SK-N-SH treated with all-trans-retinoic acid at 6 μM for 48 hours (cell line): ENCODE measurements around the gene RALGAPA1.

ENCODE experiments used
- ARNTL ChIP-seq: fragments of 450-650 bp; formaldehyde crosslinking; IDR thresholded peaks from 2 replicates; pipeline ENCODE4 v1.5.0; 2020; ENCODE audit warnings: low read depth, mild to moderate bottlenecking, moderate library complexity, borderline replicate concordance
- BACH2 ChIP-seq: fragments of 250-450 bp; sonication (Bioruptor Pico); IDR thresholded peaks from 2 replicates; pipeline ENCODE4 v1.9.0; 2021; ENCODE audit warnings: mild to moderate bottlenecking, borderline replicate concordance
- GLIS3 ChIP-seq: fragments of 250-450 bp; sonication (Bioruptor Pico); IDR thresholded peaks from 2 replicates; pipeline ENCODE4 v1.5.0; 2020; ENCODE audit warnings: mild to moderate bottlenecking, moderate library complexity
- TOX ChIP-seq: fragments of 250-450 bp; sonication (Bioruptor Pico); IDR thresholded peaks from 2 replicates; pipeline ENCODE4 v1.8.0; 2021; ENCODE audit warnings: mild to moderate bottlenecking, moderate library complexity, borderline replicate concordance
- TF ChIP-seq, protein P1 (sequence below): fragments of 250-450 bp; sonication (Bioruptor Pico); IDR thresholded peaks from 2 replicates; pipeline ENCODE4 v1.8.0; 2020; ENCODE audit warnings: mild to moderate bottlenecking, moderate library complexity, borderline replicate concordance

- TF ChIP-seq GLIS3 (CRISPR knock-in tag): no peak
- no peak for TF ChIP-seq BACH2 (CRISPR knock-in tag)
- no peak for TF ChIP-seq ARNTL (CRISPR knock-in tag)
- no peak for TF ChIP-seq TOX
- TF ChIP-seq, protein P1, sequence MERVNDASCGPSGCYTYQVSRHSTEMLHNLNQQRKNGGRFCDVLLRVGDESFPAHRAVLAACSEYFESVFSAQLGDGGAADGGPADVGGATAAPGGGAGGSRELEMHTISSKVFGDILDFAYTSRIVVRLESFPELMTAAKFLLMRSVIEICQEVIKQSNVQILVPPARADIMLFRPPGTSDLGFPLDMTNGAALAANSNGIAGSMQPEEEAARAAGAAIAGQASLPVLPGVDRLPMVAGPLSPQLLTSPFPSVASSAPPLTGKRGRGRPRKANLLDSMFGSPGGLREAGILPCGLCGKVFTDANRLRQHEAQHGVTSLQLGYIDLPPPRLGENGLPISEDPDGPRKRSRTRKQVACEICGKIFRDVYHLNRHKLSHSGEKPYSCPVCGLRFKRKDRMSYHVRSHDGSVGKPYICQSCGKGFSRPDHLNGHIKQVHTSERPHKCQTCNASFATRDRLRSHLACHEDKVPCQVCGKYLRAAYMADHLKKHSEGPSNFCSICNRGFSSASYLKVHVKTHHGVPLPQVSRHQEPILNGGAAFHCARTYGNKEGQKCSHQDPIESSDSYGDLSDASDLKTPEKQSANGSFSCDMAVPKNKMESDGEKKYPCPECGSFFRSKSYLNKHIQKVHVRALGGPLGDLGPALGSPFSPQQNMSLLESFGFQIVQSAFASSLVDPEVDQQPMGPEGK: no peak
Observed at GRCh38 chr14:35826218-35826951, 17.3 kb upstream of the RALGAPA1 start, which contains the start of gene BRMS1L.
